Progenitor cell of endocrine pancreas (in vitro differentiated cells): ENCODE results near the gene RRAD. TPM values are rescaled to one million over a fixed set of nuclear protein-coding genes. Genes with fewer than 3 reads are reported as not detected.

Experiments used
- DNase-seq: peaks from one replicate; pipeline ENCODE4 v3.0.0; 2021; ENCODE audit warnings: low spot score; ENCODE audit not compliant: unreplicated experiment
- H3K27ac Mint-ChIP-seq: 2 replicates; pipeline ENCODE4 v1.8.0; 2021; ENCODE audit warnings: mild to moderate bottlenecking, moderate library complexity, mixed read lengths
- H3K27me3 Mint-ChIP-seq: 2 replicates; pipeline ENCODE4 v1.8.0; 2021; ENCODE audit warnings: mixed read lengths
- H3K36me3 Mint-ChIP-seq: 2 replicates; pipeline ENCODE4 v1.8.0; 2022; ENCODE audit warnings: mixed read lengths; ENCODE audit not compliant: insufficient read depth
- H3K4me1 Mint-ChIP-seq: 2 replicates; pipeline ENCODE4 v1.8.0; 2021; ENCODE audit warnings: low read depth, mixed read lengths
- H3K4me3 Mint-ChIP-seq: 2 replicates; pipeline ENCODE4 v1.8.0; 2021; ENCODE audit warnings: low read depth, mild to moderate bottlenecking, moderate library complexity, mixed read lengths
- H3K9me3 Mint-ChIP-seq: 2 replicates; pipeline ENCODE4 v1.8.0; 2021; ENCODE audit warnings: low read depth, mixed read lengths
- CTCF ChIP-seq: fragments of 200-600 bp; sonication (generic); IDR thresholded peaks from one replicate; pipeline ENCODE4 v1.5.0; 2021; ENCODE audit warnings: antibody characterized with exemption, mild to moderate bottlenecking; ENCODE audit not compliant: unreplicated experiment
- total RNA-seq: library from RNA; stranded (reverse); gene quantifications from 2 replicates; pipeline ENCODE4 v1.2.1, GENCODE V29; 2021

Gene RRAD
- total RNA-seq, 1 donor from 2014 or later: 0.36 TPM

- peaks cover 6% of the 10 kb centered on the region for H3K4me1 Mint-ChIP-seq
- peaks cover 15% of the 10 kb centered on the region for H3K27me3 Mint-ChIP-seq
- no peaks in the 10 kb centered on the region for H3K36me3 Mint-ChIP-seq
- no peak for TF ChIP-seq CTCF
- no peaks in the 10 kb centered on the region for H3K9me3 Mint-ChIP-seq
- DNase-seq: no peak
- no peak overlapping the region for H3K4me3 Mint-ChIP-seq
- H3K27ac Mint-ChIP-seq: no peak overlapping the region
These were observed 16.4 kb downstream of the RRAD start for GRCh38 chr16:66908762-66909559.

GRCh38 chr16:66908116-66908515 lies 17.2 kb downstream of the RRAD start:
- TF ChIP-seq CTCF: no peak
- Mint-ChIP-seq H3K27ac (no peak overlapping the region), H3K36me3 (no peaks in the 10 kb centered on the region), H3K4me3 (no peak overlapping the region), H3K4me1 (peaks cover 6% of the 10 kb centered on the region), H3K9me3 (no peaks in the 10 kb centered on the region), H3K27me3 (peaks cover 15% of the 10 kb centered on the region)
- no peak for DNase-seq

GRCh38 chr16:66906916-66907836 lies 18.2 kb downstream of the RRAD start:
- no peak for DNase-seq
- Mint-ChIP-seq H3K4me3 (no peak overlapping the region), H3K36me3 (no peaks in the 10 kb centered on the region), H3K9me3 (no peaks in the 10 kb centered on the region), H3K27ac (no peak overlapping the region), H3K4me1 (peaks cover 6% of the 10 kb centered on the region), H3K27me3 (peaks cover 15% of the 10 kb centered on the region)
- no peak for TF ChIP-seq CTCF

GRCh38 chr16:66905633-66906539 lies 19.4 kb downstream of the RRAD start:
- no peak for TF ChIP-seq CTCF
- no peaks in the 10 kb centered on the region for H3K36me3 Mint-ChIP-seq
- no peaks in the 10 kb centered on the region for H3K9me3 Mint-ChIP-seq
- no peak overlapping the region for H3K27ac Mint-ChIP-seq
- H3K27me3 Mint-ChIP-seq: peaks cover 11% of the 10 kb centered on the region
- H3K4me3 Mint-ChIP-seq: no peak overlapping the region
- DNase-seq: no peak
- peaks cover 7% of the 10 kb centered on the region for H3K4me1 Mint-ChIP-seq
